KBM-7 (cell line): ENCODE results near the gene KREMEN1.
"Not testable (repeated sequence)": the region's sequence is repeated elsewhere in the genome, so short reads cannot be mapped to it uniquely, and the experiment has no call there.

Experiments used
- DNase-seq: peaks from one replicate; pipeline ENCODE4 v3.0.0-alpha.2; 2015
- in situ Hi-C: fragments of 300-500 bp; cut with MboI; formaldehyde crosslinking; loops from 2 replicates; pipeline ENCODE4 v1.14.3; 2020; ENCODE audit warnings: low sequenced_read_pairs, low pct_unique_long_range_greater_than_20kb, mixed read lengths

Gene KREMEN1

DNA sequence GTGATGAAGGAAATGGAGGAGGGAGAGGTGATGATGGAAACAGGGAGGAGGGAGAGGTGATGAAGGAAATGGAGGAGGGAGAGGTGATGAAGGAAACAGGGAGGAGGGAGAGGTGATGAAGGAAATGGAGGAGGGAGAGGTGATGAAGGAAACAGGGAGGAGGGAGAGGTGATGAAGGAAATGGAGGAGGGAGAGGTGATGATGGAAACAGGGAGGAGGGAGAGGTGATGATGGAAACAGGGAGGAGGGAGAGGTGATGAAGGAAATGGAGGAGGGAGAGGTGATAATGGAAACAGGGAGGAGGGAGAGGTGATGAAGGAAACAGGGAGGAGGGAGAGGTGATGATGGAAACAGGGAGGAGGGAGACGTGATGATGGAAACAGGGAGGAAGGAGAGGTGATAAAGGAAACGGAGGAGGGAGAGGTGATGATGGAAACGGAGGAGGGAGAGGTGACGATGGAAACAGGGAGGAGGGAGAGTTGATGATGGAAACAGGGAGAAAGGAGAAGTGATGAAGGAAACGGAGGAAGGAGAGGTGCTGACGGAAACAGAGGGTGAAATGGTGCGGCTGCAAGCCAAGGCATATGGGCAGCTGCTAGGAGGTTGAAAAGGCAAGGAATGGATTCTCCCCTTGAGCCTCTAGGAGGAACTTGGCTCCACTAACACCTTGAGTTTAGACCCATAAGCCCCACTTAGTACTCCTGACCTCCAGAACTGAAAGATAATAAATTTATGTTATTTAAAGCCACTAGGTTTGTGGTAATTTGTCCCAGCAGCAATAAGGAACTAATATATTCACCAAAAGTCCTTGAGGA is 47.5 kb downstream of the KREMEN1 start:
- DNase-seq, in situ Hi-C loops: not testable (repeated sequence)

DNA sequence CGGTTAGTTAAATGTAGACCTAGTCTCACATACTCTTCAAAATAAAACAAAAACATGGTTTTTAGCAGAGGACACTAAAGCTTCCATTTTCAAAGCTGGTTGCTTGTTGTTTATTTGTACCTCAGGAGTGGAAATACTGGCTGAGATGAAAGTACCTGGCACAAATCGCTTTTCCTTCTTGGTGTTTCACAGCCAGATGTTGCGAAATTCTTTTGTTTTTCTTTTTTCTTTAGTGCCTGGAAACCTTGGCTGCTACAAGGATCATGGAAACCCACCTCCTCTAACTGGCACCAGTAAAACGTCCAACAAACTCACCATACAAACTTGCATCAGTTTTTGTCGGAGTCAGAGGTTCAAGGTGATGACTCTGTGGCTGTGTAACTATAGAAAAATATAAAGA is 48.3 kb downstream of the KREMEN1 start:
- DNase-seq = no peak
- in situ Hi-C loops = no loop called here

DNA sequence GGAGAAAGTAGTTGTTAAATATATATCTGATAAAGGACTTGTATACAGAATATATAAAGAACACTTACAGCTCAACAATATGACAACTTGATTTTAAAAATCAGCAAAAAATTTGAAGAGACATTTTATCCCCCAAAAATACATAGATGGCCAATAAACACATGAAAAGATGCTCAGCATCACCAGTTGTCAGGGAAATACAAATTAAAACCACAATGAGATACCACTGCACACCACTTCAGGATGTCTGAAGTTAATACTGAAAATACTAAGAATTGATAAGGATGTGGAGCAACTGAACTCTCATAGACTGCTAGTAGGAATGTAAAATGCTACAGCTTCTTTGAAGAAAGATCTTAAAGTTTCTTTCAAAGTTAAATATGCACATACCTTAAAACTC is 49.2 kb downstream of the KREMEN1 start:
- no peak for DNase-seq
- in situ Hi-C loops = no loop called here

DNA sequence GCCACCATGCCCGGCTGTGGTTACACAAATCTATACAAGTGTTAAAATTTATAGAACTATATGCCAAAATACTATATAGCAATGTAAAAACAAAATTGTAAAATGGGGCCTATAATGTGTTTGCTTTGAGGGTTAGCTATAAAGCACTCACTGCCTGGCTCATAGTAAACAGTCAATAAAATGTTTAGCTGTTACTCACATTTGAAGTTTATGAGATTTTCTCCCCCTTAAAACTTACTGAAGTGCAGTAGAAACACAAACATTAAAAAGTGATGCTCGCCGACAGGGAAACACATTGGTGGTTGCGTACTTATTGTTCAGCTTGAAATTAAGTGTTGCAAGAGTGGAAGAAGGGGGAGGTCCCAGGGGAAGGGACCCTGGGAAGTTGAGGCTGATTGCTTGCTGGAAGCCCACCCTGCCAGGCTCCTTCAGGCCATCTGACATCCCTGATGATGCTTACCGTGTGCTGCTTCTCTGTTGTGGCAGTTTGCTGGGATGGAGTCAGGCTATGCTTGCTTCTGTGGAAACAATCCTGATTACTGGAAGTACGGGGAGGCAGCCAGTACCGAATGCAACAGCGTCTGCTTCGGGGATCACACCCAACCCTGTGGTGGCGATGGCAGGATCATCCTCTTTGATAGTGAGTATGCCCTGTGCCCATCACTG is 52.1 kb downstream of the KREMEN1 start:
- in situ Hi-C loops = no loop called here
- no peak for DNase-seq

DNA sequence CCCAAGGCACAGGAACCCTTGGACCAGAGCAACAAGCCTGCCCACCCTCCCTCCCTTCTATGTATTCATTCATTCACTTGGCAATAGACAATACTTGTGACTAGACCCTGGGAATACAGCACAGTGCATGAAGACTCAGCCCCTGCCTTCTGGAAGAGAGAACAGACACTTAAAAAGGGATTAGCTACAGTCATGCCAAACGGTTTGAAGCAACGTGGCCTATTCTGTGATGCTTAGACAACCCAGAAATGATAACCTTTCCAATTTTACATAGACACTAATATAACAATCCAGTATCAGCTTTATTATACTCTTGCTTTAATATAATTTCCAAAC is 52.6 kb downstream of the KREMEN1 start:
- no peak for DNase-seq
- in situ Hi-C loops = no loop called here

DNA sequence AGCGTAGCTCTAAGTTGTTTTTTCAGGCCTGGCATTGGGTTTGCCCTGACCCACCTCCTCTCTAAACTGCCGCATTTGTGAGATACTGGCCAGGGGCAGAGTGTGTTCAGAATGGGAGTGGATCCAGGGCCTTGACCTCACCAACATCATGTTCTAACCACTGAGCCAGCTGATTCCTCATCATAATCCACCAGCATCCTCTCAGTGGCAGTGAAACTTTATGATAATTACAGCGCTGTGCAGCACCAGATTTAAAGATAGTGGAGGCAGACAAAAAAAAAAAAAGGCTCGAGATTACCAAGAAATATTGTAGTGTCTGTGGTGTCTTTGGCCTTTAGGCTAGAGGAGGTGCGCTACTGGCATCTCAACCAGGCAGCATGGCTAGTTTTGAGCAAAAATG is 53.0 kb downstream of the KREMEN1 start:
- DNase-seq = no peak
- in situ Hi-C loops = no loop called here

DNA sequence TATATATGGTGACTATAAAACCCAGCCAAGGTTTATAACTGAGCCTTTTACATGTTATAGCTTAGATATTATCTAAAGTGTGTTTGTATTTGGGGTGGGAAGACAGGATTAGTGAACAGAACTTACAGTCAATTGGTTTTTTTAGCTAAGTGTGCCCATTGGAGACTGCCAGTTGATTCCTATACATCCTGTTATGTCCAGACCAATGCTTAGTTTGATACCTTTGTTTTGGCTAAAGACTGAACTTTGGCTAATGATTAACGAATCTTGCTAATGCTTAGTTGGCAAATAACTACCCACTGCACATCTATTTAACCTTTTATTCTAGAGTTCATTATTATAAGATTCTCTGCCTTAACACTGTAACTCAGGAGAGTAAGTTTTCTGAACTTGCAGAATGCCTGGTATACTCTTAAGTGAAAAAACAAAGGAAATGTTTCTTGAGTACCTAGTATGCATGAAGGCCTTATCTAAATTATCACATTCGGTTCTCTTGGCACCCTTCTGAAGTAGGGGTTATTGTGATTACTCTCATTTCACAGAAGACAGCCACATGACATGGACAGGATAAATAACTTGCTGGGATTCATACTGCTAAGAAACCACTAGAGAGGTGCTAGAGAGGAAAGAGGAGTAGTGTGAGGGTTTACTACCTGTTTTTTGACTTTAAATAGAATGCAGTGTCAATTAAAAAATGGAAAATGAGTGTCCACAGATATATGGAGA is 54.0 kb downstream of the KREMEN1 start:
- in situ Hi-C loops = no loop called here
- DNase-seq = no peak

DNA sequence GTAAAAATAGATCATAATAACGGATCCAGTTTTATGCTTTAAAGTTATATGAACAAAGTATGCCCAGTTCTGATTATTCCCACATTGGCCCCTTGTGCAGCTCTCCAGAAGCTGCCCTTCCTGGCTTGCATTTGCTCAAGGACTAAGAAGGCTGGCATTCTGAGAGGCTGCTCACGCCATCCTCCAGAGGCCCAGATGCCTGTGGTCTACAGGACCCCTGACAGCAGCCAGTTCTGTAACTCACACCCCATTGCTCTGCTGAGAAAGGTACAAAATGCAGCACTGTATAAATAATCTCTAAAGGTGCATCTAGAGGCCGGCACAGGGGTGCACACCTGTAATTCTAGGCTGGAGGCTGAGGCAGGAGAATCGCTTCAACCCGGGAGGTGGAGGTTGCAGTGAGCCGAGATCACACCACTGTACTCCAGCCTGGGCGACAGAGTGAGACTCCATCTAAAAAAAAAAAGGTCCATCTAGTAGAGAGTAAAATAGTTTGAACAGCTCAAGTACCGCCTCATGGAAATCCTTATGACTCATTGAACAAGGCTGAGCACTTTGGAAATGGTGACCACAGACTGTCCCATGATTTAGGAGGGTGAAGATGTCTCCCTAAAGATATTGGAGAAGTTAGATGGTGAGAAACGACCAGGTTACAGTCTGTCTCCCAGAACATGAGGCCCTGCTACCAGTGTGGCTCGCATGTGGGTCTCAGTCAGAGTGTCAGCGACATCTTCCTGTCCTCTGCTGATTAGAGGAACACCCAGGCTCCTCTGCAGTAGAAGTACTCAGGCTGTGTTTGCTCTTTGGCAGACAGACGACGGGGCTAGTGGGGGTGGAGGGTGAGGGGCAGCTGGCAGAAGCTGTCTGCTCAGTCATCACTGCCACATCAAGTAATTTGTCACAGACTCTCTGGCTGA is 56.3 kb downstream of the KREMEN1 start:
- DNase-seq = no peak
- in situ Hi-C loops = no loop called here

DNA sequence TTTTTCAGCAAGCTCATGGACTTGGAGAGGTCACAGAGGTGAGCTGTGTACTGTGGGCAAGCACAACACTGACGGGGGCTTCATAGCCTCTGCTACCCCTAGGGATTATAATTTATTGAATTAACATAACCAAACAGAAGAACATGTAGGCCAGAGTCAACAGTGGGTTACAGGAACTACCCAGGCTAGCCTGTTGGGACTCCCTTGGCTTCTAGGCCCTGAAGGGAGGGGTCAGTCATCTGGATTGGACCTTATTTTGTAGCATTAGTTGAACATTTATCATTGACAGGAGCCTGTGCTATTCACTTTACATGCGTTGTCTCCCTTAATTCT is 56.9 kb downstream of the KREMEN1 start:
- DNase-seq = no peak
- in situ Hi-C loops = no loop called here

DNA sequence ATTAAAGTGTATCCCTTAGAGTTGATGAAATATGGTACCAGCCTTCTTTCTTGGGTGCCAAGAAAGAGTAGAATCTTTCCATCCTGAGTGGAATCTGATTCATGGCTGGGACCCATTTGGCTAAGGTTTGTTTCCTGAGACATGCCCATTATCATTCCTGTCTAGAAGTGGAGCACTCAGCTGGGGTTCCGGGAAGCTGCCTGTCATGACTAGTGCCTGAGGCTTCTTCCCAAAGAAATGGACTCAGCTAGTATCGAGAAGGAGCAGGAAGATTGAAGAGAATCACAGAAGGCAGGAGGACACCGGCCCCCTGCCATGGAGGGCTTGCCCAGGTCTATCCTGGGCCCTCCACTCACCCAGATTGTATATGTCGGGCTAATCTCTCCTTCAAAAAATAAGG is 57.6 kb downstream of the KREMEN1 start:
- no peak for DNase-seq
- in situ Hi-C loops = no loop called here

DNA sequence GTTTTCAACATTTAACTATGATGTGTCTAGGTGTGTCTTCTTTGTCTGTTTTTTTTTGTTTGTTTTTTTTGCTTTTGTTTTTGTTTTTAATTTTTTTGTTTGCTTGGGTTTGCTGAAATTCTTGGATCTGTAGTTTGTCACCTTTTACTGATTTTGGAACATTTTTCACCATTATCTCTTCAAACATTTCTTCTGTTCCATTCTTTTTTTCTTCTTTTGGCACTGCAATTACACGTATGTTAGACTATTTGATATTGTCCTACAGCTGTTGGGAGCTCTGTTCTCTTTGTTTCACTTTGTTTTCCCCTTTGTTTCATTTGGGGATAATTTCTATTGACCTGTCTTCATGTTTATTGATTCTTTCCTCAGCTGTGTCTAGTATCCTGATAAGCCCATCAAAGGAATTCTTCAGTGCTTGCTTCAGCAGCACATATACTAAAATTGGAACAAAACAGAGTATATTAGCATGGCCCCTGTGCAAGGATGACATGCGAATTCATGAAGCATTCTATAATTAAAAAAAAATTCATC is 60.8 kb downstream of the KREMEN1 start:
- no peak for DNase-seq
- in situ Hi-C loops = no loop called here

DNA sequence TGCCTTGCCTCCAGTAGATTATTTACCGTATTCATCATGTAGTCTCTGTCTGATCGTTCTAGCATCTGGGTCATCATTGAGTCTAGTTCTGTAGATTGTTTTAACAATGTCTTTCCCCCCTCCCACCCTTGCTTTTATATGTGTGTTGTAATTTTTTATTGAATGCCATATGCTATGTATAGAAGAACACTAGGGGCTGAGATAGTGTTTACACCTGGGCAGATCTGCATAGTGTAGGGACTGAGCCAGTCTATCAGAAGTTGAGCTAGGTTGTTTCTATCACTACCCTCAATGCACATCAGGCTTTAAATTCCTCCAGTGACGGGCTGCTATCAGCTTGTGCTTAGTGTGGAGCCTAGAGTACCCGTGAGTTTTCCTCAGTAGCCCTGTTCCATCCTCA is 61.6 kb downstream of the KREMEN1 start:
- in situ Hi-C loops = no loop called here
- no peak for DNase-seq

DNA sequence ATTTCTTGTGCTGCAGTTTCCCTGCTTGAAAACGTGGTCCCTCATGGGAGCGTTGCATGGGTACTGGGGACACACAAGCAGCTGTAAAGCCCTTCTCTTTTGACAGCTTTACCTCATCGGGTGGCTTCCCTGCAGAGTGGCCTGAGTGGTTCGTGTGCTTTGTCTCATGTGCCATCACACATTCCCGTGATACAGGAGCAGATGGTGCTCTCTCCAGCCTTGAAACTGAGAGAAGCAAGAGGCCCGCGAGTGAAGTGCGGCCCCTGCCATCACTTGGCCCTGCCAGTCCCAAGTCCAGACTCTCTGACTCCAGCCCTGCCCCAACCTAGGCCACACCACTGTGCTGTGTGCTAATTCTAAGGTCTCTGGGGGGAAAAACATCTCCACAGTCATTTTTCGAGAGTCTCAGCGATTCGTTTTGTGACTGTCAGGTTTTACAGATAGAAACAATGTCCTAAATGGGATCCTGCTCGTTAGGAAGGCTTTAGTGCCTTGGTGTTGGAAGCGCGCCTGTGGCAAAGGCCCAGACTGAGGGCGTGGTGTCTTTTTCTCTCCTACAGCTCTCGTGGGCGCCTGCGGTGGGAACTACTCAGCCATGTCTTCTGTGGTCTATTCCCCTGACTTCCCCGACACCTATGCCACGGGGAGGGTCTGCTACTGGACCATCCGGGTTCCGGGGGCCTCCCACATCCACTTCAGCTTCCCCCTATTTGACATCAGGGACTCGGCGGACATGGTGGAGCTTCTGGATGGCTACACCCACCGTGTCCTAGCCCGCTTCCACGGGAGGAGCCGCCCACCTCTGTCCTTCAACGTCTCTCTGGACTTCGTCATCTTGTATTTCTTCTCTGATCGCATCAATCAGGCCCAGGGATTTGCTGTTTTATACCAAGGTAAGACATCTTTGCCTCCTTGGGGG is 64.2 kb downstream of the KREMEN1 start:
- in situ Hi-C loops = no loop called here
- DNase-seq = no peak

DNA sequence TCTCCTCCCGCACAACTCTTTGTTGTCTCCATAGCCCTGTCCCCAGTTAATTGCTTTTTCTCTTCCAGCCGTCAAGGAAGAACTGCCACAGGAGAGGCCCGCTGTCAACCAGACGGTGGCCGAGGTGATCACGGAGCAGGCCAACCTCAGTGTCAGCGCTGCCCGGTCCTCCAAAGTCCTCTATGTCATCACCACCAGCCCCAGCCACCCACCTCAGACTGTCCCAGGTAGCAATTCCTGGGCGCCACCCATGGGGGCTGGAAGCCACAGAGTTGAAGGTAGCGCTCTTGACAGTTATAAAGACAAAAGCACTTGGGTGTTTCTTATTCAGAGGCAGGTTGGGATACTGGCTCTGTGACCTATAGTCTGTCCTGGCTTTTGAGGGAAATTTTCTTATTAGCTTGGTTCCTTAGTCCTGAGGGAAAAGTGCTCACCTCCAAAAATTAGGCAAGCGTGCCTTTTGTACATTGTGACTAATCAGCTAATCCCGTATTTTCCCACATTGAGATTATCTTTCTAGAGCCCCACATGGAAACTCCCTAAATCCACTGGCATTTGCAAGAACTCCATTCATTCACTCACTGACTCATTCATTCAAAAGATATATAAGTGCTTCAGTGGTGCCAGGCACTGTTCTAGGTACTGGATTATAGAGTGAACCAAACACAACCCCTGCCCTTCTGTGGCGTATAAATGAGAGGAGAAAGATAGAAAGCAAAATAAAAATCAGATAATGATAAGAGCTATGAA is 65.9 kb downstream of the KREMEN1 start:
- in situ Hi-C loops = no loop called here
- DNase-seq = no peak

DNA sequence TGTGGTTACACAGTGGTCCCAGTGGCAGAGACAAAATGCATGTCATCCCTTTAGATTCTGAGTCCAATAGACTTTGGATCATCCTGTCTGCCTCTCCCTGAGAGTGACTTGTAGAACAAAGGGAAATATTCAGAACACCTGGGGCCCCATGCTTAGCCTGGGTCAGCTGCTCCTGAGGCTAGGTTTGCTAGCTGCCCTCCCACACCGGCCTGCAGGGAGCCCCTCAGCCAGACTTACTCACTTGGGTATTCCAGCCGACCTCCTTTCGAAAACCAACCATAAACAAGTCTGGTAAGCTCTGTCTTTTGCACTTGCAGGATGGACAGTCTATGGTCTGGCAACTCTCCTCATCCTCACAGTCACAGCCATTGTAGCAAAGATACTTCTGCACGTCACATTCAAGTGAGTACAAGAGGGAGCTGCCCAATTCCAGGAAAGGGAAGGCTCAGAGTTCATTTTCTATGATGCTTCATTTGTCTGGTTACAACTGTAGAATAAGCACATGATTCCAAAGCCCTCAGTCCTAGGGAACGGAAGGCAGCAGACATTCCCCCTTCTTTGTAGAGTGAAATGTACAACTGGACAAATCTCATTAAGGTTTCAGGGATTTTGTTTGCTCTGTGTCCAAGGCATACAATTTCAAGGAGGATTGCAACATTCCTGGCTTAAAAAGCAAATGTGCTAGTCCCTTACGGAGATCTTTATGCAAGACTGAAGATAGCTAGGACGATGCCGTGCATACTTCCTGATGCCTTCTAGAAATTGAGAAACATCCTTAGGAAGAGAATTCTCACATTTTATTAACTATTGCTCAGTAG is 67.3 kb downstream of the KREMEN1 start:
- no peak for DNase-seq
- in situ Hi-C loops = no loop called here

DNA sequence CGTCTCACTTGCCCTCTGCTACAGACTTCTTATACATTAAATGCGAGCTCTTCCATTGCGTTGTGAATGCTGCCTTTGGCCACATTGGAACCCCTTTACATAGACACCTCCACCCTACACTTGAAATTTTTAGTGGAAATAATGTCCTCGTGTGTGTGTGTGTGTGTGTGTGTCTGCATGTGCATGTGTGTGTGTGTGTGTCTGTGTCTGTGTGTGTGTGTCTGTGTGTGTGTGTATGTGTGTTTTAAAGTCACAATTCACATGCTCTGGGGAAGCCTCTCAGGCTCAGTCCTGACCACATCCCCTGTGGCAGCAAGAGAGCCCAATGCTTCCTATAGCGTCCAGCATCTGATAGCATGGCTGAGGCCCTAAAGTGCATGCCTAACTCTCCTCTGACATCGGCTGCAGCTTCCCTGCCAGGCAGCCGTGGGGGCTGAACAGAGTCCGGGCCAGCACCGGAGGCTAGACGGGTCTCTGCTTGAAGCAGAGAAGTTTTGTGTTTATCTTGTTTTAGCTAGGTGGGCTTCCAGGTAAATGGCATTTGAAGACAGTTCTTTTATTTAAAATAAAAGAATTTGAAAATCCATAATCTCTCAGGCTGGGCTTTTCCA is 68.3 kb downstream of the KREMEN1 start:
- DNase-seq = no peak
- in situ Hi-C loops = no loop called here
